ENCODE results near the gene PRR36. TPM values are rescaled to one million over a fixed set of nuclear protein-coding genes. Genes with fewer than 3 reads are reported as not detected.
"Not testable (repeated sequence)": the region's sequence is repeated elsewhere in the genome, so short reads cannot be mapped to it uniquely, and the experiment has no call there.

Gene PRR36
- total and polyA plus RNA-seq, 8 donors, result 0.18 to 0.61 (median 0.47) TPM; not detected in 4

DNA sequence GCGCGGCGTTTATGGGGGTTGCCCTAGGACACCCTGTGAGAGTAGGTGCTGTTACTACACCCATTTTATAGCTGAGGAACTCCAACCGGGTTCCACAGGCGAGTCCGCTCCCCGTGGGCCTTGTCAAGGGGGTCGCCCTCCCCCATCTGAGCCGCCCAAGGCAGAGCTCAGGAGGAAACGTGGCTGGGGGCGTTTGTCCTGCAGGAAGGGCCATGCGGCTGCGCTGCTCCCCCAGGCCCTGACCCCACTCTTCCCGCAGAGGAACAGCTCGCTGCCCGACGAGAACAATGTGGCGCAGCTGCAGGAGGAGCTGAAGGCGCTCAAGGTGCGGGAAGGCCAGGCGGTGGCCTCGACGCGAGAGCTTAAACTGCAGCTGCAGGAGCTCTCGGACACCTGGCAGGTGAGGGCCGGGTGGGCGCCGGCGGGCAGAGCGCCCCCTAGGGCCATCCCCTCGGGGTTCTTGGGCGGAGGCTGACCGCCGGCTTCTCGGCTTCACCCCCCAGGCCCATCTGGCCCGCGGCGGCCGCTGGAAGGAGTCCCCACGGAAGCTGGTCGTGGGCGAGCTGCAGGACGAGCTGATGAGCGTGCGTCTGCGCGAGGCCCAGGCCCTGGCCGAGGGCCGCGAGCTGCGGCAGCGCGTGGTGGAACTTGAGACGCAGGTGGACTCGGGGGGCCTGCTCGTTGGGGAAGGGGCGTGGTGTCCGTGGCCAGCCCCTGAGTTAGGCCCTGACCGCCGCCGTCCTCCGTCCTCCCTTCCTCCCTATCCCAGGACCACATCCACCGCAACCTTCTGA, 12.4 kb downstream of the PRR36 start:
- intact Hi-C loops (cut with DNase I; ENCODE audit: low total_unique reads), result no loop called here
- peaks cover 0 to 96% (median 42%) of the 10 kb centered on the region in 3 donors for H3K27me3 ChIP-seq
- WGBS, 5 donors, result 22 to 54% (median 34%) methylated on average over 24 to 63 of the region's 63 CpGs
- peaks cover 0 to 46% (median 31%) of the 10 kb centered on the region in 4 donors for H3K36me3 ChIP-seq
- no peak for TF ChIP-seq POLR2AphosphoS5 (IDR thresholded peaks at IDR 0.05)
- no peak for TF ChIP-seq POLR2A (IDR thresholded peaks at IDR 0.05)
- no peak for TF ChIP-seq EP300 (IDR thresholded peaks at IDR 0.05)
- TF ChIP-seq, protein P1, sequence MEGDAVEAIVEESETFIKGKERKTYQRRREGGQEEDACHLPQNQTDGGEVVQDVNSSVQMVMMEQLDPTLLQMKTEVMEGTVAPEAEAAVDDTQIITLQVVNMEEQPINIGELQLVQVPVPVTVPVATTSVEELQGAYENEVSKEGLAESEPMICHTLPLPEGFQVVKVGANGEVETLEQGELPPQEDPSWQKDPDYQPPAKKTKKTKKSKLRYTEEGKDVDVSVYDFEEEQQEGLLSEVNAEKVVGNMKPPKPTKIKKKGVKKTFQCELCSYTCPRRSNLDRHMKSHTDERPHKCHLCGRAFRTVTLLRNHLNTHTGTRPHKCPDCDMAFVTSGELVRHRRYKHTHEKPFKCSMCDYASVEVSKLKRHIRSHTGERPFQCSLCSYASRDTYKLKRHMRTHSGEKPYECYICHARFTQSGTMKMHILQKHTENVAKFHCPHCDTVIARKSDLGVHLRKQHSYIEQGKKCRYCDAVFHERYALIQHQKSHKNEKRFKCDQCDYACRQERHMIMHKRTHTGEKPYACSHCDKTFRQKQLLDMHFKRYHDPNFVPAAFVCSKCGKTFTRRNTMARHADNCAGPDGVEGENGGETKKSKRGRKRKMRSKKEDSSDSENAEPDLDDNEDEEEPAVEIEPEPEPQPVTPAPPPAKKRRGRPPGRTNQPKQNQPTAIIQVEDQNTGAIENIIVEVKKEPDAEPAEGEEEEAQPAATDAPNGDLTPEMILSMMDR (IDR thresholded peaks at IDR 0.05), result no peak
- H3K9me3 ChIP-seq, result no peaks in the 10 kb centered on the region
- DNase-seq, result no peak
- no peak overlapping the region for H3K27ac ChIP-seq
- peak overlapping the region; percentile 23 to 42 (median 34) for H3K4me3 ChIP-seq
- H3K4me1 ChIP-seq, result peaks cover 17 to 21% (median 19%) of the 10 kb centered on the region in 4 donors

DNA sequence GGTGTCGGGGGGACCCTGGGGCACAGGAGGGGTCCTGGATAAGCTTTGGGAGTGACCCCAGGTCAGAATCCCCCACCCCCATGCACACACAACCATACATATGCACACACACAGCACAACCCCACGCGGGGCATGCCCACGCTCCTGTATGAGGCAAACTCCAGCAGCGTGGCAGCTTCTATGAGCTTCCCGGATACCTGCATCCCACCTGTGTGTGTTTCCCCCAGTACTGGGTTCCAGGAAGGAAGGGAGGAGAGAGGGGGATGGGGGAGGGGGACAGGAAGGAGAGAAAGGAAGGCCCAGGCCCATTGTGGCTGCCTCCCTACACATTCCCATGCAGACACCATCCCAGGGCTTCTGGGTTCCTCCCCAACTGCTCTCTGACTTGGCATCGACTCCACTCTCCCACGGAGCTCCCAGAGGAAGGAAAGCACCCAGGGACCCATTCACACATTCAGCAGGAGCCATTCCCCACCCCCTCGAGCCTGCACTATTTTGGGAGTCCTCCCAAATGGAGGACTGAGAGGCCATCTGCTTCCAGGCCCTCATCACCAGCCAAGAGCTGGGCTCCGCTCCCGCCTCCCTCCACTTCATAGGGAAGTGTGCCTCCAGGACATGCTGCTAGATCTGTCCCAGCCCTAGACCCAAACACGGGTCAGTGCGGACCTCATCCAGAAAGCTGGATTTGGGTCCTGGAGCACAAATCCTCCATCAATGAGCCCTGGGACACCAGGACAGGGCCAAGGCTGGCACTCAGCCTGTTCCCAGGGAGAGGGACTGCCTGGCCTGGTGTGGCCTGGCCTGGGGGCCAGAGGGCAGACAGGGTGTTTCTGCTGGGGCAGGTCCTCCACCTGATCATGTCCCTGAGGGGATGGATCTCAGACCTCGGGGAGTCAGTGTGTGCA, 13.2 kb downstream of the PRR36 start:
- H3K36me3 ChIP-seq, result peaks cover 0 to 47% (median 33%) of the 10 kb centered on the region in 4 donors
- H3K4me1 ChIP-seq, result peaks cover 17 to 21% (median 19%) of the 10 kb centered on the region in 4 donors
- H3K9me3 ChIP-seq, result no peaks in the 10 kb centered on the region
- intact Hi-C loops (cut with DNase I; ENCODE audit: low total_unique reads), result no loop called here
- H3K27me3 ChIP-seq, result peaks cover 0 to 96% (median 36%) of the 10 kb centered on the region in 3 donors
- DNase-seq, result peak in 1 of 2 donors; percentile 61
- TF ChIP-seq, protein P1 (IDR thresholded peaks at IDR 0.05), result no peak
- TF ChIP-seq POLR2A (IDR thresholded peaks at IDR 0.05), result no peak
- no peak for TF ChIP-seq EP300 (IDR thresholded peaks at IDR 0.05)
- no peak for TF ChIP-seq POLR2AphosphoS5 (IDR thresholded peaks at IDR 0.05)
- WGBS, 5 donors, result 81 to 90% (median 85%) methylated on average over 9 to 14 of the region's 14 CpGs
- H3K27ac ChIP-seq, result no peak overlapping the region
- no peak overlapping the region for H3K4me3 ChIP-seq

DNA sequence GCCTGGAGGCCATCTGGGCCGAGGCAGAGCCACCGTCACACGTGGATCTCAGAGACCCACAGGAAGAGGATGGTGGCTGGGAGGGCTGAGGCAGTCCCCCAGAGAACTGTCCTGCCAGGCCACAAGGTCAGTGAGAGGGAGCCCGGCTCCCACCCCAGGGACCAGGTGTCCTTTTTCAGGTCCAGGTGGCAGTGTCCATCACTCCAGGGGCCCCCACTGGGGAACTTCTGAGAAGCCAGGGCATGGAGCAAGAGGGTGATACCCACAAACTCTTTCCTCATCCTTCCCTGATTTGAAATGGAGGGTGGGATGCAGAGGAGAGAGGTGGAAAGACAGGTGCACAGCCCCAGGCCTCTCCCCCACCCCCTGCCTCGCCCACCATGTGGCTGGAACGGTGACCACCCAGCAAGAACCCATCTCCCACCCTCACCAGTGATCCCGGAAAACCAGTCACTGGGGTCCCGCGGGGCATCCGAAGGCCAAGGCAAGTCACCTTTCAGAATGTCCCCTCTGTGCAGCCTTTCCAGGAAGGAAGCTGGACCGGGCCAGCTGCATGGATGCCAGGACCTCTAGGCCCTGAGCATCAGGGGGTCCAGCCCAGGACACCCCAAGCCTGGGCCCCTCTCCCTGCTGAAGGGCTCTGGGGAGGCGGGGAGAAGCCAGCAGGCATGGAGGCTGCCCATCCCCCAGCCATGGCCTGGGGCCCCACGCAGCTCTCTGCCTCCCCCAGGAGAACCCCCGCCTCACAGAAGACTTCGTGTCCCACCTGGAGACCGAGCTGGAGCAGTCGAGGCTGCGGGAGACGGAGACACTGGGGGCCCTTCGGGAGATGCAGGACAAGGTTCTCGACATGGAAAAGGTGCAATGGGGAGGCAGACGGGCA, 14.1 kb downstream of the PRR36 start:
- TF ChIP-seq POLR2AphosphoS5 (IDR thresholded peaks at IDR 0.05) (no peak), POLR2A (IDR thresholded peaks at IDR 0.05) (no peak), EP300 (IDR thresholded peaks at IDR 0.05) (no peak)
- TF ChIP-seq, protein P1 (IDR thresholded peaks at IDR 0.05), result no peak
- WGBS, 5 donors, result 84 to 93% (median 91%) methylated on average over 15 to 22 of the region's 22 CpGs
- peaks cover 0 to 49% (median 36%) of the 10 kb centered on the region in 4 donors for H3K36me3 ChIP-seq
- no peak overlapping the region for H3K4me3 ChIP-seq
- no peak for DNase-seq
- H3K9me3 ChIP-seq, result no peaks in the 10 kb centered on the region
- peaks cover 0 to 96% (median 33%) of the 10 kb centered on the region in 3 donors for H3K27me3 ChIP-seq
- intact Hi-C loops (cut with DNase I; ENCODE audit: low total_unique reads), result loop anchor here (10.0 kb wide), 1 partner anchor 65 kb away; the partner anchor contains the start of genes CTXN1 and SNAPC2
- H3K27ac ChIP-seq, result no peak overlapping the region
- H3K4me1 ChIP-seq, result peaks cover 16 to 21% (median 18%) of the 10 kb centered on the region in 4 donors

DNA sequence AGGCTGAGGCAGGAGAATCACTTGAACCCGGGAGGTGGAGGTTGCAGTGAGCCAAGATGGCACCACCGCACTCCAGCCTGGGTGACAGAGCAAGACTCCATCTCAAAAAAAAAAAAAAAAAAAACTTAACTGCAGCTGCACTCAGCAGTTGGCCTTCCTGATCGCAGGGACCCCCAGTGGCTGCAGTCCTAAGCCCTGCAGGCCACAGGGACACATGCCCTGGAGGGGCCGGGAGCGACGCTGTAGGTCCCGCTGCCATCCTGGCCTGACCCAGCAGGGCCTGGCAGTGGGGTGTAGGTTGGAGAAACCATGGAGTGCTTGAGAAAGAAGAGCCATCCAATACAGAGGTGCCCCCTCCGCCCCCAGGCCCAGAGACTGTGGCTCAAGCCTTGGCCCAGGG, 15.1 kb downstream of the PRR36 start:
- H3K9me3 ChIP-seq, H3K27ac ChIP-seq, H3K4me3 ChIP-seq, DNase-seq: not testable (repeated sequence)
- peaks cover 16 to 21% (median 18%) of the 10 kb centered on the region in 4 donors for H3K4me1 ChIP-seq
- H3K27me3 ChIP-seq, result peaks cover 0 to 87% (median 27%) of the 10 kb centered on the region in 3 donors
- peaks cover 0 to 47% (median 36%) of the 10 kb centered on the region in 4 donors for H3K36me3 ChIP-seq
- intact Hi-C loops (cut with DNase I; ENCODE audit: low total_unique reads), result loop anchor here (10.0 kb wide), 1 partner anchor 66 kb away; the partner anchor contains the start of genes CTXN1 and SNAPC2
- 96 to 99% (median 98%) methylated on average over 8 of the region's 8 CpGs for WGBS, 5 donors

All from stomach (tissue), 9 donors.